GM19099 (cell line): ENCODE results near the gene RAPGEF4.

Experiments used
- POLR2A ChIP-seq: IDR thresholded peaks from 3 replicates; pipeline ENCODE4 v1.6.1; 2011; ENCODE audit warnings: low read depth; ENCODE audit not compliant: insufficient read length; ENCODE audit errors: extremely low read depth

The RAPGEF4 gene

GRCh38 chr2:172937884-172938712 is 202.5 kb downstream of the RAPGEF4 start:
- no peak for TF ChIP-seq POLR2A

- no peak for TF ChIP-seq POLR2A
Observed at GRCh38 chr2:172938713-172939375, 203.2 kb downstream of the RAPGEF4 start.

- TF ChIP-seq POLR2A: no peak
Observed at GRCh38 chr2:172943539-172943938, 207.9 kb downstream of the RAPGEF4 start.

- TF ChIP-seq POLR2A: no peak
Observed at GRCh38 chr2:172944022-172944793, 208.6 kb downstream of the RAPGEF4 start.

- no peak for TF ChIP-seq POLR2A
Observed at GRCh38 chr2:172944794-172945509, 209.3 kb downstream of the RAPGEF4 start.

- TF ChIP-seq POLR2A: no peak
Observed at GRCh38 chr2:172945510-172945850, 209.8 kb downstream of the RAPGEF4 start.

- no peak for TF ChIP-seq POLR2A
Observed at GRCh38 chr2:172947461-172948153, 212.0 kb downstream of the RAPGEF4 start.

- TF ChIP-seq POLR2A: no peak
Observed at GRCh38 chr2:172949522-172949921, 213.9 kb downstream of the RAPGEF4 start.

- no peak for TF ChIP-seq POLR2A
Observed at GRCh38 chr2:172950565-172950964, 214.9 kb downstream of the RAPGEF4 start.

- TF ChIP-seq POLR2A: no peak
Observed at GRCh38 chr2:172951554-172951953, 215.9 kb downstream of the RAPGEF4 start.

GRCh38 chr2:172953411-172953810 is 217.8 kb downstream of the RAPGEF4 start:
- no peak for TF ChIP-seq POLR2A

- no peak for TF ChIP-seq POLR2A
Observed at GRCh38 chr2:172953970-172954852, 218.6 kb downstream of the RAPGEF4 start.

- TF ChIP-seq POLR2A: no peak
Observed at GRCh38 chr2:172955587-172955986, 219.9 kb downstream of the RAPGEF4 start.
